Mesothelial cell of epicardium (in vitro differentiated cells): ENCODE data around the gene RNASET2. TPM values are rescaled to one million over a fixed set of nuclear protein-coding genes. Genes with fewer than 3 reads are reported as not detected.

Experiments
- DNase-seq, 2 experiments: peaks; one replicate each; pipeline ENCODE4 v3.0.0; 2021; ENCODE audit warnings: low spot score in 2 of 2; ENCODE audit not compliant: unreplicated experiment in 2 of 2
- H3K27ac Mint-ChIP-seq: 2 replicates; pipeline ENCODE4 v1.8.0; 2021; ENCODE audit warnings: mixed read lengths
- H3K27me3 Mint-ChIP-seq: 2 replicates; pipeline ENCODE4 v1.8.0; 2021; ENCODE audit warnings: low read depth, mixed read lengths
- H3K36me3 Mint-ChIP-seq: 2 replicates; pipeline ENCODE4 v1.8.0; 2021; ENCODE audit warnings: mixed read lengths
- H3K4me1 Mint-ChIP-seq: 2 replicates; pipeline ENCODE4 v1.8.0; 2021; ENCODE audit warnings: mixed read lengths
- H3K4me3 Mint-ChIP-seq: 2 replicates; pipeline ENCODE4 v1.8.0; 2021; ENCODE audit warnings: mild to moderate bottlenecking, moderate library complexity, mixed read lengths
- H3K9me3 Mint-ChIP-seq: 2 replicates; pipeline ENCODE4 v1.8.0; 2021; ENCODE audit warnings: mixed read lengths
- total RNA-seq: library from RNA; stranded (reverse); gene quantifications from 3 replicates; pipeline ENCODE4 v1.2.1, GENCODE V29; 2021
- TF ChIP-seq, protein P1 (sequence below): fragments of 200-600 bp; sonication (generic); IDR thresholded peaks from one replicate; pipeline ENCODE4 v1.5.0; 2021; ENCODE audit warnings: antibody characterized with exemption; ENCODE audit not compliant: unreplicated experiment

The RNASET2 gene
- total RNA-seq, 1 donor from 2014 or later: 42.3 TPM

DNA sequence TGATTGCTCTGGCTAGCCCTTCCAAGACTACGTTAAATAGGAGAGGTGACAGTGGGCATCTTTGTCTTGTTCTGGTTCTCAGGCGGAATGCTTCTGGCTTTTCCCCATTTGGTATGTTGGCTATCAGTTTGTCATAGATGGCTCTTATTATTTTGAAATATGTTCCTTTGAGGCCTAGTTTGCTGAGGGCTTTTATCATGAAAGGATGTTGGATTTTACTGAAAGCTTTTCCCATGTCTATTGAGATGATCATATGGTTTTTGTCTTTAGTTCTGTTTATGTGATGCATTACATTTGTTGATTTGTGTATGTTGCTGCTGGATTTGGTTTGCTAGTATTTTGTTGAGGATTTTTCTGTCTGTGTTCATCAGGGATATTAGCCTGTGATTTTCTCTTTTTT, 9.9 kb upstream of the RNASET2 start:
- TF ChIP-seq, protein P1, sequence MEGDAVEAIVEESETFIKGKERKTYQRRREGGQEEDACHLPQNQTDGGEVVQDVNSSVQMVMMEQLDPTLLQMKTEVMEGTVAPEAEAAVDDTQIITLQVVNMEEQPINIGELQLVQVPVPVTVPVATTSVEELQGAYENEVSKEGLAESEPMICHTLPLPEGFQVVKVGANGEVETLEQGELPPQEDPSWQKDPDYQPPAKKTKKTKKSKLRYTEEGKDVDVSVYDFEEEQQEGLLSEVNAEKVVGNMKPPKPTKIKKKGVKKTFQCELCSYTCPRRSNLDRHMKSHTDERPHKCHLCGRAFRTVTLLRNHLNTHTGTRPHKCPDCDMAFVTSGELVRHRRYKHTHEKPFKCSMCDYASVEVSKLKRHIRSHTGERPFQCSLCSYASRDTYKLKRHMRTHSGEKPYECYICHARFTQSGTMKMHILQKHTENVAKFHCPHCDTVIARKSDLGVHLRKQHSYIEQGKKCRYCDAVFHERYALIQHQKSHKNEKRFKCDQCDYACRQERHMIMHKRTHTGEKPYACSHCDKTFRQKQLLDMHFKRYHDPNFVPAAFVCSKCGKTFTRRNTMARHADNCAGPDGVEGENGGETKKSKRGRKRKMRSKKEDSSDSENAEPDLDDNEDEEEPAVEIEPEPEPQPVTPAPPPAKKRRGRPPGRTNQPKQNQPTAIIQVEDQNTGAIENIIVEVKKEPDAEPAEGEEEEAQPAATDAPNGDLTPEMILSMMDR: no peak
- Mint-ChIP-seq H3K36me3 (peaks cover 18% of the 10 kb centered on the region), H3K9me3 (peaks cover 30% of the 10 kb centered on the region), H3K4me1 (peaks cover 6% of the 10 kb centered on the region), H3K27me3 (no peaks in the 10 kb centered on the region), H3K27ac (no peak overlapping the region), H3K4me3 (no peak overlapping the region)
- no peak for DNase-seq

DNA sequence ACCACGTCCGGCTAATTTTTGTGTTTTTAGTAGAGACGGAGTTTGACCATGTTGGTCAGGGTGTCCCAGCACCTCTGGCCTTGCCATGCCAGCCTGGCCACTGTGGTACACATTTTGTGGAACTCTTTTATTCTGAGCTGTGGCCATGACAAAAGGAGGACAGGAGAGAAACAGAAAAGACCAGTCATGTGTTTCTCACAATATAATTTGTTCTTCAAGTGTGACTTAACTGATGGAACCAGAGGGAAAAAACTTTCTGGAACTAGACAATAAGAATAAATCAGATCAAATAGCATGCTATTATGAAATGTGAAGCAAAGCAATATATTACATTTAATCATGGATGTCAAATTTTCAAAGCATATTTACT, 4.2 kb upstream of the RNASET2 start:
- TF ChIP-seq, protein P1: no peak
- H3K4me3 Mint-ChIP-seq: no peak overlapping the region
- peaks cover 10% of the 10 kb centered on the region for H3K9me3 Mint-ChIP-seq
- peaks cover 17% of the 10 kb centered on the region for H3K4me1 Mint-ChIP-seq
- DNase-seq: no peak
- no peak overlapping the region for H3K27ac Mint-ChIP-seq
- peaks cover 7% of the 10 kb centered on the region for H3K36me3 Mint-ChIP-seq
- H3K27me3 Mint-ChIP-seq: peaks cover 2% of the 10 kb centered on the region

GRCh38 chr6:166959911-166960608, 3.7 kb upstream of the RNASET2 start:
- peaks cover 2% of the 10 kb centered on the region for H3K27me3 Mint-ChIP-seq
- H3K9me3 Mint-ChIP-seq: peaks cover 10% of the 10 kb centered on the region
- H3K27ac Mint-ChIP-seq: no peak overlapping the region
- TF ChIP-seq, protein P1: no peak
- DNase-seq: no peak
- peaks cover 7% of the 10 kb centered on the region for H3K36me3 Mint-ChIP-seq
- H3K4me1 Mint-ChIP-seq: peaks cover 21% of the 10 kb centered on the region
- no peak overlapping the region for H3K4me3 Mint-ChIP-seq

- H3K9me3 Mint-ChIP-seq: peaks cover 9% of the 10 kb centered on the region
- H3K27me3 Mint-ChIP-seq: peaks cover 2% of the 10 kb centered on the region
- peaks cover 25% of the 10 kb centered on the region for H3K4me1 Mint-ChIP-seq
- H3K27ac Mint-ChIP-seq: no peak overlapping the region
- H3K4me3 Mint-ChIP-seq: no peak overlapping the region
- peaks cover 5% of the 10 kb centered on the region for H3K36me3 Mint-ChIP-seq
- DNase-seq: no peak
- TF ChIP-seq, protein P1: no peak
Measured at GRCh38 chr6:166958926-166959861, 2.8 kb upstream of the RNASET2 start.

DNA sequence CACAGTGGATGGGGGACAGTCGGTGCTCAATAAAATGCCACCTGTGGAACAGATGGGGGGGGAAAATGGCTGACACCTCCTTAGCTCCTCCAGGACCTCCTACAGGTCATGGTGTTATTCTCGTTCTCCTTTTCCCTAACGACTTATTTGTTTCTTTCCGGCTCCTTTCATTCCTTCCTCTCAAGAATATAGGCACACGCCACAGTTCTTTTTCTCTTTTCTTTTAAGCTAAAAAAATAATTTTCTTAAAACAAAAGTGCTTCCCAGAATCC, 1.4 kb upstream of the RNASET2 start:
- Mint-ChIP-seq H3K4me1 (peaks cover 36% of the 10 kb centered on the region), H3K9me3 (peaks cover 4% of the 10 kb centered on the region), H3K27ac (no peak overlapping the region), H3K27me3 (peaks cover 2% of the 10 kb centered on the region), H3K4me3 (peak overlapping the region; percentile 85), H3K36me3 (peaks cover 2% of the 10 kb centered on the region)
- no peak for DNase-seq
- TF ChIP-seq, protein P1: no peak
